GM12892 (cell line): ENCODE data around the gene OR51E1.

ENCODE experiments used
- POLR2A ChIP-seq: IDR thresholded peaks from 2 replicates; pipeline ENCODE4 v1.6.1; 2011; ENCODE audit warnings: low read depth, low read length, control low read depth
- POLR2AphosphoS5 ChIP-seq: IDR thresholded peaks from 2 replicates; pipeline ENCODE4 v1.6.1; 2011; ENCODE audit warnings: low read depth, low read length, control low read depth

DNA sequence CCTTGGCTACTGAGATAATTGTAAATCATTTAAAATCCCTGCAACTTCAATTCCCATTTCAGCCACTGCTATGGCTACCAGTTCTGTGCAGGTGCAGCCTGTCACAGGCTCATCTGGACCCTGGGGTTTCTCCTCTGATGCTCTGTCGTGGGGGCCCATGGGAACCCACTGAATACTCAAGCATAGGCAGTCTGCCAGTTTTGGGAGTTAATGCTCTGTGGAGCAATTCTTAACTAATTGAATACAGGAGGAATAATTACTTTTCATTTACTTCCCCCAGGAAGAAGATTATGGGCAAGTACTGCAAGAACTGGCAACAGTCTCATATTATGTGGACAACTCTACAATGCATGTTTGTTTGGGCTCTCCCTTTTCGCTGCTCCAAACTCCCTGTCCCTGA lies 28.0 kb downstream of the OR51E1 start:
- no peak for TF ChIP-seq POLR2AphosphoS5
- TF ChIP-seq POLR2A: no peak
